Cortex of kidney (tissue), 1 donor: ENCODE measurements around the gene RNASEL.

Source experiments
- DNase-seq: peaks from one replicate; lab custom pipeline; 2025; lab: John Stamatoyannopoulos, UW

The RNASEL gene

DNA sequence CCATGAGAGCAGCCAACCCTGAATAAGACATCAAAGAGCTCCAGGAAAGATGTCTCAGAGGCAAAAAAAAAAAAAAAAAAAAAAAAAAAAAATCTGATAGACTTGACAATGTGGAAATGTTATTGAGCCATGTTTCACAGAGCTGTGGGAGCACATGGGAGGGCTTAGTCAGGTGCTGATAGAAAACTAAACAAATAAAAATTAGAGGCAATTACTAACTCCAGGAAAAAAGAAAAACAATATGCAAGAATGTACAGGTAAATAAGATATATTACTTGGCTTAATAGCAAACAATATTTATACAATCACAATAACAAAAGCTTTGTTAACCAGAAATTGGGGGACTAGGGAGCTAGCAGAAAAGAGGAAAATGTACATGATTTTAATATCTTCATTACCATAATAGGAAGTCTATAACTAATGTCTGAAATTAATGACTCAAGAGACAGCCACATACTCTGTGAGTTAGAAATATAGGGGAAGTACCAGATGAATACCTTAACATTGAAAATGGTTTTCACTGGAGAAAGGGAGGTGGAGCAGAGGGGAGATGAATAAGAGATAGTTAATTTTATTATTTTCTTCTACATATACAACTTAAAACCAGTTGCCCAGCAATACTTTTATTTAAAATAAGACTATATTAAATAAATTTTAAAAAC, 32.0 kb upstream of the RNASEL start:
- no peak for DNase-seq

DNA sequence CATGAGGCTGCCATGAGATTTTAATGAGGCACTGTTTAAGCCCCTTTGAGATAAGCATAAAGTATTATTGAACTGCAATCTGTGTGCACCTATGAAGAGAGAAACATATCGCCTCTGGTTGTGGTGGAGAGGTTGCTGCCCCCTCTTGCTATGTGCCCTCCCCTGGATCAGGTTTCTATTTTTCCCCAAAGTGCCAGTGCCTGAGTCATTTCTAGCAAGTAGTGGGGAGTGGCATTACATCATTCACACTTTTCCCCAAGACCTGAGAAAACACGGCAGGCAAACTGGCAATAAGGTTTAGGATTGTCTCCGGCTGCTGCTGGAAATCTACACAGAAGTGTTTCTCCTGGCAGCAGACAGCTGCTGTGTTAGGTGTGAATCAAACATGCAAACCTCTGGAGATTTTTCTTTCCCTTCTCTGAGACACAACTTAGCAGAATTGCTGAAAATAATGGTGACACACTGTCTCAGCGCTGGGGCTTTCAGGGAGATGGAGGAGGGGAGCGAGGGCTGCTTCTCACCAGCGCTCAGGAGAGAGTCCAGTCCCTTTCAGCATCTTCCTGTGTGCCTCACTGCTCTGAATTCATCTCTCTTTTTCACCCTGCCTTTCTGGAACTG, 28.8 kb upstream of the RNASEL start:
- DNase-seq: no peak

DNA sequence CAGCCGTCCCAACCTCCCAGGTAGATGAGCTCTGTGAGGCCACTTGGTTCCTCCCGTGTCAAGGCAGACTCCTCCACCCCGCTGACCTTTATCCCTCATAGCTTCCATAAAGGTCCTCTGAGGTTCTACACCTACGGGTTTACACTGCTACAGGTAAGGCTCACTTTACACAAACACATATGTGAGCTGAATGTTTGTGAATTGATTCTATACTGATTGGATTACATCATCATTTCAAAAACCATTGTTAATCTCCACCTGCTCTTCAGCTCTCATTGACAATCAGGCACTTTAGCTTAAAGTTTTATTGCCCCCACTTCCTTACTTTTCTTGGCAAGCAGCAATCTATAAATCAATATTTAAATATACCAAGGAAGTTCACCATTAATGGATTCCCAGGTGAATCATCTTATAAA, 28.0 kb upstream of the RNASEL start:
- no peak for DNase-seq

DNA sequence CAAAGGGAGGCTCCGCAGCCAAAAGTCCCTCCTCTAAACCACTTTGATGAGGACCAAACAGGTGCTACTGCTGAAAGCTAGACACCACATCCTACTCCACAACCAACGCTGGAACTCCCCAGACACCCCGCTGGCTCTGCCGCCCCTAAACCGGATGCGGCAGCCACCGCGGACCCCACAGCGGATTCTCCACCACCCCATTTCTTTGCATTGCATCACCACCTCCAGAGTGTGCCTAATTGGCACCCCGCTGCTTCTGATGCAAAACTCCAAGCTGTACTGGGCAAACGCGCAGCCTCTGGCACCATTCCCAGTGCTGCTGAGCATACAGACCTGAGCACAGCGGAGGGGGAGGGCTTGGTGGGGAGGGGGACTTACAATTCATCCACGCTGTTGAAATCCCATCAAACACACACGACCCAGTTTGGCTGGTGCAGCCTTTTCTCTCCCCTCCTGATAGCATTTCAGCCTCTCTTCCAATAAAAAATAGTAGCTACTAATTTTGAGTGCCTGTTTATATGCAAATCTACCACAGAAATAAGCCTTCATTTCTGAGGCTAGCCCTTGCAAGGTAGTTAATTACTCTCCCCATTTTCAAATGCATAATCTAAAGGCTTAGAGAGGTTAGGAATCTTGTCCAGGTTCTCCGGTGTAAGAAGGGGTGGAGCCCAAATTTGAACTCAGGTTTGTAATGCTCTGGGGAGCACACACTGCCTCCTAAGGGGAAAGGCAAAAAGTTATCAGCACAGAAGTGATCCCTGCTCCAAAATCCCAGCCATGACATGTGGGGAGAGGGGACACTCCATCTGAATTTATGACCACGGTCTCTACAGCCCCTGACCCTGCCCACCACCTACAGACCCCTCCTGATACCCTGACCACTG, 27.3 kb upstream of the RNASEL start:
- DNase-seq: no peak

DNA sequence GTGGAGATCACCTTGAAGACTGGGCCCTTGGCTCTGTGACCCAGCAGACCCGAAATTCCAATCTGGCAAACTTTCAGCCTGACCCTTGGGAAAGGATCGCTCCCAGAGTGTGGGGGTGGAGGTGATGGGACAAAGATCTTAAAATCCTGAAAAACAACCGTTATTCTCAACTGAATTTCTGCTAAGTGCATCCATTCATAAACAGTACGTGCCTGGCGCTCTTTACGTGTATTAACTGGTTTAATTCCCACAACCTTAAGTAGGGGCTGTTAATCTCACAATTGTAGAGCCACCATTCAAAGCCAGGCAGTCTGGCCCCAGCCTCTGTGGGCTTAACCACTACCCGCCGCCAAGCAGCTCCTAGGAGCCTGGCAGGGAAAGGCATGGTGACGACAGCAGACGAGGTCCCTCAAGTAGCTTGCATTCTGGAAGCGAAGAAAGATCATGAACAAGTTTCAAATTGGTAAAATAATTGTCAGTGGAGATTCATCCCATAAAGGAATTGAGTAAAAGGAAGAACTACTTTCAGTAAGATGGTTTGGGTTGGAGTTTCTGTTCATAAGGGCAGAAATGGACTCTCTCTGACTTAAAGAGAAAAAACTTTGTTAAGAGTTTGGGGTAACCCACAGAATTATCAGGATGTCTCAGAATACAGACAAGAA, 26.5 kb upstream of the RNASEL start:
- no peak for DNase-seq

DNA sequence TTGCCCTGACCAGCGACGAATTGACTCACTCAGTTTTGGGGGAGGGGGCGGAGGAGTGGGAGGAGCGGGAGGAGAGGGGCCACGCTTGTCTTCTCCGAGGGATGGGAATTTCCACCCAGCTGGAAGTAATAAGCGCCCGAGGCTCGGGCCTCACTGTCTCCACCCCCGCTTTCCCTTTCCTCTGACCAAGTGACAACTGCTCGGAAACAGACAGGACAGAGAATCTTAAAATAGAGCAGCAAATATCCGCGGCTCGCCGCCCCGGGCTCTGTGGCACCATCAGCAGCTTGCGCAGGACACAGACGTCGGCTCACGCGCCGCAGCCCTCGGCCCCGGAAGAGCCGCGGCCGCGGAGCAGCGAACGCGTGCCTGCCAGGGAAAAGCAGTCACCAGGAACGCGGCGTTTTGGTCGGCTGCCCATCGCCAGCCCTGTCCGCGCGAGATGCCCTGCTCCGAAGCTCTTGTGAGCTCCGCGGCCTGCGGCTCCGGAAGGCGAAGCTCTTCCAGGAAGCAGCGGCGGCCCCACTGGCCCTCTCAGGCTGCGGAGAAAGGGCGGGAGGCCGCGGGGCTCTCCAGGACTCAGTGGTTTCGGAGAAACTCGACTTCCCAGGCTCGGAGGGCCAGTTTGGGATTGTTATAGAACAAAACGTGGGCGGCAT, 25.9 kb upstream of the RNASEL start:
- DNase-seq: no peak

DNA sequence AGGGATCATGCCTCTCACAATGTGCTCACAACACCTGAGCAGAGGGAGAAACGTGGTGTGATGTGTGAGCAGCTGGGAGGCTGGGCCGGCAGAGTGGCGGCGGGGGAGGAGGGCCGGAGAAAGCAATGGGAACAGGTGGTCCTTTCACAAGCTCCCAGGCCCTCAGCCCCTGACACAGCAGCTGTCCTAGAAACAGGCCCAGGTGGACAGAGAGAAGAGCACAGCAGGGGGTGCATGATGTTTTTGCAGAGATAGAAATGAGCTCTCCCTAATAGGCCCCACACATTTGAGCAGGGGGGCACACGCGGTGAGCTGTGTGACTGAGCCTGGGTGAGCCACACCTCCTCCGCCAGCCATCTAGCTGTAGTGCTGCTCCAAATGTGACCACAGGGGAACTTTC, 22.7 kb upstream of the RNASEL start:
- no peak for DNase-seq

DNA sequence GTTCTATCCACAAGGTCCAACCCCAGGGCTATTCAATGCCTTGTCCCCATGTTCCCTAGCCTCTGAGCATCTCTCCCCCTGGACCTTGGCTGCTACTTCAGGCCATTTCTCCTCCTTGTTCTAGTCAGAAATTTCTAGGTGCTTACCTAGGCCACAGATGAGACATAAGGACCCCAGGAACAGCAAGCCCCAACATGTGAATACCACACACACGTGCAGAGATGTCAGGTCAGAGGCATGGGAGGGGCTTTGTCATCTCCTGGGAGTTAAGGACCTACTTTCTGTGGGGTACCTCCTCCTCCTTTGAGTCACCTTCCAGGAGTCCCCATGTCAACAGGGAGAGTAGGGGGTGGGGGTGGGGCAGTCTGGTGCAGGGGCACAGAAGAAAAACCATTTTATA, 22.3 kb upstream of the RNASEL start:
- DNase-seq: no peak

DNA sequence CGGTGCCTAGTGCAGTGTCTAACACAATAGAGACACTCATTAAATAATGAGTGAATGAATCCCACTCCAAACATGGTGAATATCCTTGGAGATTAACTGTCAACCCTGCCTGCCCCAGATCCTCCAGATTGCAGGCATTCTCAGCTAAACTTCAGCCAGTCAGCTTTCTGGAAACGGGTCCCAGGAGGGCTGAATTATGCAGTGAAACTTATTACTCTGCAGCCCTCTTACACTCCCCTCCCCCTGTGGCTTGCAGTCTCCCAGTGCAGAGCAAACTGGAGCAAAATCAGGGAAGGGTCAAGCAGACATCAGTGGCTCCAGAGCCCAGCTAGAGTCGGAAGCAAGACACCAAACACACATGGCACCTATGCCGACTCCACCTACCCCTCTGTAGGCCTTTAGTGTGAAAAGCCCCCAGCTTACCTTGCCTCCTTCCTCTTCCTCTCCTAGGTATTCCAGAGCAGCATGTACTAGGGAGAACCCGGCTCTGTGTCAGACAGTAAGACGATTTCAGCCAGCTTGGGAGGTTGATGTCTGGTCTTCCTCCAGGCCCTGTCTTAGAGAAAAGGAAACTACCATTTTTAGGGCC, 21.6 kb upstream of the RNASEL start:
- no peak for DNase-seq

DNA sequence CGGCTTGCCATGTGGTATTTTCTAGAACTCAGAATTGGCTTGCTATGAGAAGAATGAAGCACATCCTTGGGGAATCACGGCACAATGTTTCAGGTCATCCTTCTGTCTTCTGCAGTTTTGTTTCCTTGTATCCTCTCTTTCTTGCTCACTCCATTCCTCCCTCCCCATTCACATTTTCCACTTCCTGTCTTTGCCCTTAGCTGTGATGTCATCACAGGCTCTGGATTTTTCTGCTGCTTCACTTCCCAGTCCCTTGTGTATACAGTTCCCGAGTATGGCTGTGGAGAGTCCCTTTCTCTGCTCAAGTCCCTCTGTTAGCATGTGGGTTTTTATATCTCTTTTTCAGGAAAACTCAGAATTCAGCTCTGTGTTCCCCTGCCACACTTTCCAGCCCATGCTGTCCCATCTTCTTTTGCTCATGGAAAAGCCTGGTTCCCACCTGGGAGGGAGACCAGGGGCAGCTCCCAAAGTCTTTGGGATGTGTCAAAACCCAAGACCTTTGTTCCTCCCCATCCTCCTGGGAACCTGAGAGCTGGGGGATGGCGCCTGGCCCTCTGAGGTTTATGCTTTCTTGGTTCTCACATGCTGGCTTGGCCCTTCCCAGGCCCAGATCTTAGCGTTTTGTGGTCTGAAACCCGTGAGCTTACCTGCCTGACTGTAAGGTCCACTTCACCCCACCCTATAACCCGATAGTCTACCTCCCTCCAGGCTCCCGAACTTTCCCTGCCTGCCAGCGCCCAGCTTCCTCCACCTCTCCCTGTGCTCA, 20.0 kb upstream of the RNASEL start:
- no peak for DNase-seq

DNA sequence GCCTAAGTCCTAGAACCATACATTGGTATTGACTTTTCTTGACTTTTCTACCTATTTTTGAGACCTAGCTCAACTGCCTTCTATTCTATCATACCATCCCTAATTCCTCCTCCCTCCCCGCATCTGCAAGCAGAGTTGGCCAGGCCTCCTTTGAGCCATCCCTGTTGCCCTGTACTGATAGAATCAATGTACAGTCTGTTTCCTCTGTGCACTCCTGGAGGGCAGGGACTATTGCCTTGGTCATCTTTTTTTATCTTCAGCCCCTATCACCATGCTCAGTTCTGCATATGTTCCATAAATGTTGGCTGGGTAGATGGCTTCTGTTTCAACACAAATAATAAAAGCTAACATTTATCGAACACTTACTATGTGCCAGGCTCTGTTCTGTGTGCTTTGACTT, 19.2 kb upstream of the RNASEL start:
- DNase-seq: no peak

DNA sequence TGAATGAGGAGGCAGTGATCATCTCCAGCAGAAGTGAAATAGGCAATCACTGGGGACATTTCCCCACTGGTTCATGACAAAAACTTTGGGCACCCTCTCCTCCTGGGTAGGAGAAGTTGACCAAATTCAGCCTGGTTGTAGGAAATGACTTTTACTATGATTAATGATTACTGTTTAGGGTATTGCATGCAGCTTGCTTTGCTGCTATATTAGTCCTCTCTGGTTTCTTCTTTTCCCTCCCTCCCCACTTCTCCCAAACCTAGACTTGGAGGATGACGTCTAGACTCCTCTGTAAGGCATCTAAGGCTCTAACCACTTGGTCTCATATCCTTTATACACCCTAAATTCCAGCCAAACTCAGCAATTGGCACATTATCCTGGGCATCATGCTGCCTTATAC, 18.5 kb upstream of the RNASEL start:
- no peak for DNase-seq

DNA sequence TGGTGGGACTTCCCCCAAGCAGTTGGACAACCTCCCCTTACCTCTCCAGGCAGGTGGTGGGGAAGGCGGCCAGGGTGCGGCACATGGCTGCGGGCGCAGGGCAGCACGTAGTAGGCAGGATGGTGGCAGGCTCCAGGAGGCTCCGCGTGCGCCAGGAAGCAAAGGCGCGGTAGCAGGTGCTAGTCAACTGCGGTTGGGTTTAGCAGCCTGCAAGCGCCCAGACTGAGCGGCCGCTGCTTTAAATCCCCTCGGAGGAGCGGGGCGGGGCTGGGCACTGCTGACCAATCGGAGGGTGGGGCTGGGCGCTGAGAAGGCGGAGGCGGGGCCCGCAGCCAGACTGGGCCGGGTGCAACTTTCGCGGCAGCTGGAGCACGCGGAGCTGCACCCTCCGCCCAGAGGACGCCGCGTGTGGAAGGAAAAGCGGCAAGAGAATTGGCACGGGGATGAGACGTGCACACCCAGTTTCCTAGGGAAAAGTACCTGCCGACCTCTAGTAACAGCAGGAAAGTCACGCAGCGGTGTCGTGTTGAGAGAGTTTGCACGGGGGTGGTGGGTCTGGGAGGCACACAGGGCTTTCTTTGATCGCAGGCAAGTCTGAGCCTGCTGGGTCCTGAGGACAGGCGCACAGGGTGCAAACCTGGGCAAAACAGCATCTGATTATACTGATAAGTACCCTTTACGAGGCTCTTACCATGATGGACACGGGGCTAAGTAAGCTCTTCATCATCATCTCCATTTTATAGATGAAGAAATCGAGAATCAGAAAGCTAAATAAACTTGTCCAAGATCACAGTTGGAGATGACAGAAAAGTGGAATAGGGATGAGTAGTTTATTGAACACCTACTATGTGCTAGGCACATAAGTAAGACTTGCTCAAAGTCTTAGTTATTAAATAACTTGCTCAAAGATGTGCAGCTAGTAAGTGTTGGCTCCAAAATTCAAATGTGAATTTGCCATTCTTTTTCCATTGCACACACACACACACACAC, 15.4 kb upstream of the RNASEL start, which contains the start of gene RGS16:
RGS16 (minus strand) TSS at position 215 of the 990 bp plus-strand sequence; CDS start at position 85, 130 bp downstream.
- DNase-seq: peak; percentile 73

DNA sequence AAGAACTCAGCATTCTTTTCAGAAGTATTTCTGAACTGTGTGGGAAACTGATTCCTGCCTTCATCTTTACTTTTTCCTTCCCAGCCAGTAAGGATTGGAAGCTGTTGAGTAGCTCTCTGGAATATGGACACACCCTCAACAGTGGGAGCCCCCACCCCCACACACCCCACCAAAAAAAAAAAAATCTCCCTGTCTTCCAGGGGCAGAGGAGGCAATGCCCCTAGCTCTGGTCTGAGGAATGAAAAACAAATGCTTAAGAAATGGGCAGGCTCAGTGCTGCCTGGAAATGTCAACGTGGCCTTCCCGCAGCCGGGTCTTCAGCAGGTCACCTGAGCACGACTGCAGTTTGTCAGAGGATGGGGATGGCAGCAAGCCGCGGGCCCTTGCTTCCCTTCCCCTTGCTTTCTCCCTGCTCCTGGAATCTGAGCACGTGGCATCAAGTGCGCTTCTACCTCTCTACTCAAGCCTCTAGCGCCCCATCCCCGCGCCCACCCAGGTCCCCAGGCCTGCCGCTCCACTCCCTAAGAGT, 14.7 kb upstream of the RNASEL start:
- DNase-seq: no peak

DNA sequence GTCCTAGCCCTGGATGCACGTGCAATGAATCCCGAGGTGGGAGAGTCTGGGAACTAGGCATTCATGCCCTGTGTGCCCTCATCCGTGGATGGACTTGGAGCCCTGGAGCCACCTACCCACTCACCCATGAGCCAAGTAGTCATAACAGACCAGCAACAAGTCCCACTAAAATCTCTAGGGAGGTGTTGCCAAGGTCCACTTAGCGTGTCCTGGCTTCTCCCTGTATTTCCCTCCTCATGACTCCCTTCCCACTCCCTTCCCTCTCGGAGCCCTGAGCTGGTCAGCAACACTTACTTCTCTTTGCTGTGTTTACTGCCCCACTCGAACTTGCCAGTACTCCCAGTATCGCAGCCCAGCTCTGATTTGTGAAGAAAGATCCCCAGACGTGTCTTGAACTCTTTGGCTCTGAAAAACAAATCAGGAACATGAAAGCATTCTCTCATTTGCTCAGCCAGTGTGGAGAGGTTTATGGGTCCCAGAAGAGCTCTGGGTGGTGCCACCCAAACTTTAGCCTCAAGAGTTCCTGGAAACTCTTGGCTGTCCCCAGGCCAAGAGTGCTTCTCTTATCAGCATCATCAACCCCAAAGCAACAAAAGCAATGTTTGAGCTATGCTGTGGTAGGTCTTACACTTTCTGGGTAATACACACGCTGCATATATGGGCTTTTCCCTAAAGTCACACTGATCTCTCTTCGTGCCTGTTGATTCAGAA, 14.0 kb upstream of the RNASEL start:
- no peak for DNase-seq

DNA sequence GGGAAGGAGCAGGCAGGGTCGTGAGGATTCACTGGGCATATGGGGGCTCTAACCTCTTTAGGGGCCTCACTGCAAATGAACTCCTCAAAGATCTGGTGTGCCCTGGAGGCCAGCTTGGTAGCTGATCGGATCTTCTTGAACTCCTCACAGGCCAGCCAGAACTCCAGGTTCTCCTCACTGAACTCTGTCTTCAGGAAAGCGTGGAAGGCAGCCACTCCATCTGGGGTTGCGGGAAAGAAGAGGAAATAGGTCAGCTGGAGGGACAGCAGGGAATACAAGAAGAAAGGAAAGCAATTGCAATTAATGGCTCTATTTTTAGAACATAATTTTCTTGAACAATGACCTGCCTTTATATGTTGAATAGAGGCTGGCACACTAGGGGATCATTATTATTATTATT, 12.9 kb upstream of the RNASEL start:
- no peak for DNase-seq

DNA sequence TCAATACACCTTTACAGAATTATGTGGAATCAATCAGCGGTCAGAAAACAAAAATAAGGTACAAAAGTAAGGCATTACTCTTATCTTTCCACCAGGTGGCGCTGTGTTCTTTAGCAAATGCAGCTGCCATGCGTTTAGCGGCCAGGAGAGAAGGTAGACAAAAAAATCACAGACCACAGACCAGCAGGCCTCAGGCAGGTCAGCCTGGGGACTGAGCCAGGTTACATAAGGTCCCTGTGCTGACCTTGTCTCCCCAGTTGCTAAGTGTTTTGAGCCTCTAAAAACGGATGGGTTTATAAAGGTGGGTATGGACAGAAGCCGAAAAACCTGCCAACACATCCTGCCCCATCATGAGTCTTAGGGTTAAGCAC, 12.3 kb upstream of the RNASEL start:
- DNase-seq: no peak

DNA sequence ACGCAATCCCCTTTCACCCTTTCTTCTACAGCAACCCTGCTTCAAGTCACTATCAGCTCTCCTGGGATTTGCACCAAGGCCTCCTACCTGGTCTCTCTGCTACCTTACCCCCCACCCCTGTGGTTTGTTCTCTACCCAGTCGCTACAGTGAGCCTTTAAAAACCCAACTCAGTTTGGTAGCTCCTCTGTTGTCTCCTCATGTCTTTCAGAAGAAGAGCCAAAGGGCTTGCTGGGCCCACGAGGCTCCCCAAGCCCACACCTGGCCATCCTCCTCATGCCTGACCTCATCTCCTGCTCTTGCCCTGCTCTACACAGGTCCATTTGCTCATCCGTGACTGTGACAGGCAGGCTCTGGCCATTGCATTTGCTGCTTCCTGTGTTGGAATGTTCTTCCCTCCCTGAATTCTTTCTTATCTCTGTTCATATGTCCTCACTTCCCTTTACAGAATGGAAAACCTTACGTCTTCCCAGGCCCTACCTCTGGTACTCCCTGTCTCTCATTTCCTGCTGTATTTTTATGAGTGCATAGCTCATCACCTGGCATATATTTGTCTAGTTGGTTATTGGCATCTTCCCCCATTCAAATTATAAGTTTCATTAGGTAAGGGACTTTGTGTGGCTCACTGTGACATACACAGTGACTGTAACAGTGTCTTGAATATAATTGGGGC, 11.8 kb upstream of the RNASEL start:
- DNase-seq: no peak
